Hepatocyte (in vitro differentiated cells): ENCODE results near the gene RNF125.
"Not testable (repeated sequence)": the region's sequence is repeated elsewhere in the genome, so short reads cannot be mapped to it uniquely, and the experiment has no call there.

ENCODE experiments used
- CTCF ChIP-seq: fragments of 200-600 bp; sonication (generic); IDR thresholded peaks from 2 replicates; pipeline ENCODE4 v1.5.1; 2016; ENCODE audit warnings: antibody characterized with exemption, mild to moderate bottlenecking; ENCODE audit not compliant: poor library complexity
- EZH2 ChIP-seq: fragments of 200-600 bp; sonication (generic); IDR thresholded peaks from 2 replicates; pipeline ENCODE4 v1.6.1; 2016; ENCODE audit warnings: antibody characterized with exemption, mild to moderate bottlenecking, borderline replicate concordance
- EZH2phosphoT487 ChIP-seq: fragments of 200-600 bp; sonication (generic); IDR thresholded peaks from one replicate; pipeline ENCODE4 v1.6.1; 2018; ENCODE audit warnings: antibody characterized with exemption, mild to moderate bottlenecking, low read depth, moderate library complexity; ENCODE audit not compliant: unreplicated experiment, severe bottlenecking

- not testable (repeated sequence) for TF ChIP-seq CTCF, EZH2phosphoT487, EZH2
These were observed 72.2 kb downstream of the RNF125 start for GRCh38 chr18:32090831-32091230.
